OCI-M2 (cell line): Measurements from ENCODE around the gene RPA3.
"Not testable (repeated sequence)": the region's sequence is repeated elsewhere in the genome, so short reads cannot be mapped to it uniquely, and the experiment has no call there.

ENCODE experiments used
- DNase-seq: peaks from one replicate; lab custom pipeline; 2025; ENCODE audit not compliant: unreplicated experiment; lab: John Stamatoyannopoulos, UW

Gene RPA3

DNA sequence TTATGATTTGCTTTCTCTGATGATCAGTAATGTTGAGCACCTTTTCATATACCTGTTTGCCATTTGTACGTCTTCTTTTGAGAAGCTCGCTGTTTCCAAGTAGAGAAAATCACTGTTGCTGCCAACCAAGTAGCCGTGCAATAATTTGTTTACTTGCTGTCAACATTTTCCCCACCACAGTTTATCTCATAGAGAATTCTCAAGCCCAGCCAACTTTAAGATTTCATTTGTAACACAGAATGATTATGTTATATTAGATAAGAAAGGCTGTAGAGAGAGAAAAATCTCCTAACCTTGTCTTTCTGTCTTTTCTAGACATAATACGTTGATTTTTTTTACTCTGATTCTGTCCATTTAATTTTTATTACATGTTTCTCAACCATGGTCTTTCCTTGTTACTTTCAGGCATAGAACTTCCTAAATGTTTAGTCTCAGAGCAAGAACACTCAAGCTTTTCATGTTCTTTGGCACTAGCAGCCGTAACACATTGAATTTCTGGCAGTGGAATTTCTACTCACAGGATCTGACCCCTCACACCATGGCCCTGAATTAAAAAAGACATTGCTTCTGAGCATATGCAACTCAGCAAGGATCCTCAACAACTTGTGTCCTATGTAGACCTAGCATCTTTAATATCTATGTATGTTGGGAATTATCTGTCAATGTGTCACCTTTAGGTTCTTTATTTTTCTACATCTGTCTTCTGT lies 23.1 kb downstream of the RPA3 start:
- no peak for DNase-seq

DNA sequence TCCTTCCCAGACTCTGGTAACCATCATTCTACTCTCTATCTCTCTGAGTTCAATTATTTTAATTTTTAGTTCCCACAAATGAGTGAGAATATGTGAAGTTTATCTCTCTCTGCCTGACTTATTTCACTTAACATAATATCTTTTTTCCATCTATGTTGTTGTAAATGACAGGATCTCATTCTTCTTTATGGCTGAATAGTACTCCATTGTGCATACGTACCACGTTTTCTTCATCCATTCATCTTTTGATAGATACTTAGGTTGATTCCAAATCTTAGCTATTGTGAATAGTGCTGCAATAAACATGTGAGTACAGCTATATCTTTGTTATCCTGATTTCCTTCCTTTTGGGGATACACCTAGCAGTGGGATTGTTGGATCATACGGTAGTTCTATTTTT lies 23.9 kb downstream of the RPA3 start:
- no peak for DNase-seq

DNA sequence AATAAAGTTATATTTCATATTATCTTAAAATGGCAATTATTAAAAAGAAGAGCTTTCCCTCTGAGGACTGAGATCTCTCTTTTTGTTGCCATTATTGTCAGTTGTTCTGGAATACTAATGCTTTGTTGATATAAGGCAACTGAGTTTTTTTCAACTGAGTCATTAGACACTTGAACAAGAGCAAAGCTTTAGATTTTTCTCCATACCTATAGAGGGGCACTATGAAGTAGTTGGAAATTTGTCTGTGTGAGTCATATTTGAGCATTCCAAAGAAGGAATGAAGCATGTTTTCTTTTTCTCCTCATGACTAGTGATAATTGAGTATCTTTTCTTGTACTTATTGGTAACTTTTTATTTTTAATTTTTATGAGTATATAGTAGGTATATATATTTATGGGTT lies 24.5 kb downstream of the RPA3 start:
- DNase-seq, result no peak

DNA sequence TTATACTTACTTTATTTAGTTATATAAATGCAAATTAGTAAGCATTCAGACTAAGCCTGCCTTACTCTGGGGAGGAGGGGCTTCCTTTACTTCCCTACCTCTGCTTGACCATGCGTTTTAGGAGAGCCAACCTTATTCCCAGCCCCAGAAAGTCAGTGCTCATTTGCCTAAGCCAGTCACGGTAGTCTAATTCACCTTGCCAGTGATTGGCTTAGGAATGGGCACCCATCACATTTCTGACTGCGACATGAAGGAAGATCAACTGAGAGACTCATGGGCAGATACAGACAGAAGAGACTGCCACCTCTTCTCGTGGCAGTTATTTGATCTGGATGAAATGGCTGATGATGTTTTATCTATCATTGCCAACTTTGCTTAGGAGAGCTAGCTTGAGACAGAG lies 29.5 kb downstream of the RPA3 start:
- DNase-seq, result no peak

DNA sequence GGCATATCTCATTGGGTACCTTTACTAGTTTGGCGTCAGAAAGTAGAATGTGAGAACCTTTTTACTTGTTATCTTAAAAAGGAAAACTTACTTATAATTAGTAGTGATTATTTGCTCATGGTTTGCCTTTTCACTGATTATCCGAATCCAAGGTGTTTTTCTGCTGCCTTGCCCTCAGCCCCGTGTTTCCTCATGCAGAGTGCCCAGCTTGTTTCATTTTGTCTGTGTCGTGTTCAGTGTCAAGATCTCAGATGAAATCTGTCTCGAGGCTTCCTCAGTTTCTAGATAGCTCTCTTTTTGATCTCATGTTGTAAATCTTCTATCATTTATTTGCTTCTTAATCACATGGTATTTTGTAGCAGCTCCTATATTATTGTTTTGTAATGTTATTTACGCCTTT lies 30.1 kb downstream of the RPA3 start:
- no peak for DNase-seq

DNA sequence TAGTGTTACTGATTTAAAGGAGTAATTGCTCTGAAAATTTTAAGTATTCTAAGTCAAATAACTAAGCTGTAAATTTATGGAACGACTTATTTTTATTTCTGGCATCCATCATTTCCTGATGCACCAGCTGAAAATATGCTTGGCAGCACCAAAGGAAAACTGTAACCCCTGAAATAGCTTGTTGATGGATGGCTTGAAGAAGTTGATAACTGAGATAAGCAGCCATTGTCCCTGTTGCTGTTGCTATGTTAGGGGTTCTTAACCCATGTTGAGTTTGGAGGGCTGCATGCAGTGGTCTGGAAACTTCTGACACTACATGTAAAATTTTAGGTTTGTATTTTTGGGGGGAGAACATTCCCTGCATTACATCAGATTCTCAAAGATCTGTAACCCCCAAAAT lies 30.6 kb downstream of the RPA3 start:
- no peak for DNase-seq

DNA sequence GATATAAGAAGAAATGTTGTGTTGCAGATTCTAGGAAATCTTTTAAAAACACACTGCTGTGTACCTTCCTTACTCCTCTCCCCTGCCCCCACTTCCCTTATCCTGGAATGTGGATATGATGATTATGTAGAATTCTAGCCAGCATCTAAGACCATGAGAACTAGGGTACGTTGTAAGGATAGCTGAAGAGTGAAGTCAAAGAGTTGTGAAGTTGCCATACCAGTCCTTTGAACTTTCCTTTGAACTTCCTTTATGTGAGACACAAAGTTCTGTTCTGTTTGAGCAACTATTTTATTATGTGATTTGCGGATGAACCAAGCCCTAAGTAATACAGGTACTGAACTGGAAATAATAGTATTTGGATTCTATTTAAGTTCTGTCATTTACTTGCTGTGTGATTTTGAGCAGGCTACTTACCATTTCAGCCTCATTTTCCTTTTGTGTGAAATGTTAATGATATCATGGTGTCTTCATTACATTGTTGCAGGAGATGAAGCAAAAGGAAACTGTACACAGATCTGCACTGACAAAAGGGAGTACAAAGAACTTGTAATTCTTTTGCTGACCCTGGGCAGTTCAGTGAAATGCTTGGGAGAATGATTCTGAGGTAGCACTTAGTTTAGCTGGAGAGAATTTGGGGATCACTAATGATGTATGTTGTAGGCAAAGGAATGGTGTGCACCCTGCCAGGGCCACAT lies 31.4 kb downstream of the RPA3 start:
- DNase-seq, result no peak

DNA sequence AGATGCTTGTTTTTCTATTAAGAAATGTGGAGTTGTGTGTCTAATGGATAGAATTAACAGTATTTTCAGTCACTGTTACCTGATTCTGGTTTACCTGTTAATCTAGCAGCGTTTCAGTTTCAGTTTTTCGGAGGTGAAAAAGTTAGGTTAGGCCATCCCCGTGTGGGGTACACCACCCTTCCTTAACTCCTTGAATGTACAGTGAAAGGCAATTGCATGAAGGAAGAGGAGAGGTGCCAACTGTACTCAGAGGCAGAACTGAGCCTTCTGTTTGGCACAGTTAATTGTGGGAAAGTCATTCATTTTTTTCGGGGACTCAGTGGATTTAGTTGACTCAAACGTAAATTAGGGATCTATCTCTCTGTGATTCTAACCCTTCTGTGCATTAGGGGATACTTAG lies 35.5 kb downstream of the RPA3 start:
- no peak for DNase-seq

DNA sequence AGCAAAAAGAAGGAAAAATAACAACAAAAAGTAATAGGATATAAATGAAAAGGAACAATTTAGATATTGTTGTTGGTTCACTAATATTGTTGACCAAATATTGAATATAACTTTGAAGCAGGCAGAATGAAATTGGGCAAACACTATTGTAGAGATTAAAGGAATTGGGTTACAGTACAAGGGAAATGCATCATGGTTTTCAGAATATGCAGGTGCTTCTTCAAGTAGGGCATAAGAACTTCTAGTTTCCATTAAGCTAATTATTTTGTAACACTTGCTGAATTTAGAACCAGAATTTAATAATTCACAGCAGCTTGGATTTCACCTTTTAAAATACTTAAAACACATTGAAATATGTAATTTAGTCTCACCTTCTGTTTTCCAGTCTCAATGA lies 36.5 kb downstream of the RPA3 start:
- DNase-seq, result no peak

DNA sequence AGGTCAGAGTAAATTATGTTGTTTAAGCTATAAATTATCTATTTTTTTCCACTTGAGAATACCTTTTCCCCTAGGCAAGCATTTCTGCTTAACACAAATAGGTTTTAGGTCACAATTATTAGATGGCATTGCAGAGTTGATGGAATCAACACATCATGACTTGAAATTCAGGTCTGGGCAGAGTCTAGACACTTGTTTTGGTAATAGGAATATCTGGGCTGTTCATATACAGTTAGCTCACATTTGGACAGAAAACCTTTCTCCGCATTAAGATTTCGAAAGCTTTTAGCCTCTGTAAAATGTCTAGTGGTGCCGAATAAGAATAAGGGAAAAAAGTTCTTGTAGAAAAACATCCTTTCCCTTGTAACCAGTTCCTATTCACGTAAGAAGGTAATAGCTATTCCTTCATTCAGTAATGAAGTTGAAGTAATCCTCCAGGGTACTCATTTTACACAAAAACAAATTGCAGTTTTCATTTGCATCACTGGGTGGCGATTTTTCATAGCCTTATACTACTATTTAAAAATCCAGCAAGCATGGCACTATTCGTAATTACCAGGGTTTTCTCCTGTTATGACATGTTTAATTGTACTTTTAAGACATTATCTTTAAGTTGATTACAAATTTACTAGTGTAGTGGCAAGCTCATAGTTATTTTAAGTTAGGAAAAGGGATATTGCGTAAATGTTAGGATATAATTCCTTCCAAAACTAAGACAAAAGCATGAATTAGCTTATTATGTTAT lies 37.0 kb downstream of the RPA3 start:
- no peak for DNase-seq

DNA sequence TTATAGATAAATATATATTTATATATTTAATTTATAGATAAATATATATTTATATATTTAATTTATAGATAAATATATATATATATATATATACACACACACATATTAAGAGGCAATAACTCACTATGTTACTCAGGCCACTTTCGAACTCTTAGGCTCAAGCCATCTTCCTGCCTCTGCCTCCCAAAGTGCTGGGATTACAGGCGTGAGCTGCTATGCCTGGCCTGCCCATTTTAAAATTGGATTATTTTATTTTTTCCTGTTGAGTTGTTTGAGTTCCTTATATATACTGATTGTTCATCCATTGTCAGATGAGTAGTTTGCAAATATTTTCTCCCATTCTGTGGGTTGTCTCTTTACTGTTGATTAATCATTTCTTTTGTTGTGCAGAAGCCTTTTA lies 38.8 kb downstream of the RPA3 start:
- not testable (repeated sequence) for DNase-seq

DNA sequence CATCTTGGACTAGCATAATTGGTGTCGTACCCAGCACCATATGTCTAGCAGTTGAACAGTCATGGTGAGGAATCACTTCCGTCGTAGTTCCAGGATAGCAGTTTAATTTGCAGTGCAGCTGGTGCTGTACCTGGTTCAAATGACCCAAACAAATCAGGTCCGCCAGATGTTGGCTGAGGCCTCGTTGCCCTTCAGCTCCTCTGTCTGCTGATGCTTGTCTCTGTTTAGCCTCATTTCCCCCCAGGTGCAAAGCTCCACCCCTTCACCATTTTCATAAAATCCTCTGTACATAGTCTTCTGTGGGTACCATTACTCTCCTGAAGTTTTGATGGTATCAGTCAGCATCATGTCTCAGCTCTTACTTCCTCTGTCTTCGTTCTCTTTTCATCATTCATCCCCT lies 42.7 kb downstream of the RPA3 start:
- no peak for DNase-seq

DNA sequence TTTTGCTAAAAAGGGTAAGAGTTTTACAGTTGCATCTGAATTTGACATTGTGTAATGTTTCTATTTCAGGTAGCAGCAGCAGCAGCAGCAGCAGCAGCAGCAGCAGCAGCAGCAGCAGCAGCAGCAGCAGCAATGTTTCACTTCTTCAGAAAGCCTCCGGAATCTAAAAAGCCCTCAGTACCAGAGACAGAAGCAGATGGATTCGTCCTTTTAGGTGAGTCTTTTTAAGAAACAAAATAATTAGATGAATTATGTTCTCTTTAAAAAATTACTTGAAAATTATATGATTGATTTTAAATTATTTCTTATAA lies 45.2 kb downstream of the RPA3 start:
- DNase-seq, result no peak

DNA sequence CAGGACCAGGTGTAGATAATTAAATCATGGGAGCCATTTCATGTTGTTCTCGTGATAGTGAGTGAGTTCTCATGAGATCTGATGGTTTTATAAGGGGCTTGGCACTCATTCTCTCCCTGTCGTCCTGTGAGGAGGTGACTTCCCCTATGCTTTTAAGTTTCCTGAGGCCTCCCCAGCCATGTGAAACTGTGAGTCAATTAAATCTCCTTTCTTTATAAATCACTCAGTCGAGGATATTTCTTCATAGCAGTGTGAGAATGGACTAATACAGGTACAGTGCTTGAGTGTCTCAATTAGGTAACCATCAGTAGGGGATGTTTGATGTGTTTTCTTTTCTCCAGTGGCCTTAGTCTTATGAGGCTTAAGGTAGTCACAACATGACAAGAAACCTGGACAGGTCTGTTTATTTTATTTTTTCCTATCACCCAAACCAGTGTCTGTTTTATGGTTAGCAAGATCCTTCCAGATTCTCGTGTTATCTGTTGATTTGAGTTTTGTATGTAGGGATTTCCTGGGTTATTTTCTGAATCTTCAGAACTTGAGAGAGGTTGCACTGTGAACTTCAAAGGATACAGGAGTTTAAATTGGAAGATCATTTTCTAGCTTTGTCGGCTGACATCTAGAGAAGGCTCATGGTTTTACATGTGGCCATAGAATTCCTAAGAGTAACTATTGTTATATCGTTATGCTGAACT lies 45.7 kb downstream of the RPA3 start:
- DNase-seq, result no peak

DNA sequence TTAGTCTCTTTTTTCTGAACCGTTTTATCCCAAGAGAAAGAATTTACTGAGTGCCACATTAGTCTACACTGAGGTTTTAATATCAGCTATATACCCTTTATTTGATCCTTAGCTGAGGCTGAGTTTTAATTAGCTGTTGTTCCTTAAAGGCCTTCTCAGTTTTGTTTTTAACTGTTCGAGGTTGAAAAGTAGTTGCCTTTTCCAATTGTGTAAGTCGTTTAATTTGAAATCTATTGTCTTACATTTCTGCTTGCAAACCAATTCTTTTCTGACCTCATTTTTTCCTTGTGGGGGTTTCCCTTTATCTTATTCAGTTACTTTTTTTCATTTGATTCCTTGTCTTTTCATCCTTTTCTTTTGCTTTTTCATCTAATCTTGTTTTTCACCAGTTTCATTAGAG lies 47.0 kb downstream of the RPA3 start:
- DNase-seq, result no peak

DNA sequence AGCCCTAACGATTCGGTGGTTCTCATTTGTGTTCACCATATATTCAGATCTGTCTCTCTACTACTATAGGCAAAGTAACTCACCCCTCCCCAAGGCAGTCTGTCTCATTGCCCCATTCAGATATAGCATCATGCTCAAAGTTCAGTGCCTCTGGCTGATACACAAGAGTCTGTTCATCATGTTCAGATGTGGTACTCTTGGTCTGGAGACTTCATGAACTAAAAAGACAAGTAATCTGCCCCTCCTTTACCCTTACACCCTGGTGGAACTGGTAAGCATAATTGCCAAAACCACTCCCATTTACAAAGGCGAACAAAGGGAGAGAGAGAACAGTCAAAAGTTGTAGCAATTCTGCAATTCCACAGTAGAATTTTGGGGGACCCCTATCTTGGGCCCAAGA lies 47.9 kb downstream of the RPA3 start:
- DNase-seq, result no peak

DNA sequence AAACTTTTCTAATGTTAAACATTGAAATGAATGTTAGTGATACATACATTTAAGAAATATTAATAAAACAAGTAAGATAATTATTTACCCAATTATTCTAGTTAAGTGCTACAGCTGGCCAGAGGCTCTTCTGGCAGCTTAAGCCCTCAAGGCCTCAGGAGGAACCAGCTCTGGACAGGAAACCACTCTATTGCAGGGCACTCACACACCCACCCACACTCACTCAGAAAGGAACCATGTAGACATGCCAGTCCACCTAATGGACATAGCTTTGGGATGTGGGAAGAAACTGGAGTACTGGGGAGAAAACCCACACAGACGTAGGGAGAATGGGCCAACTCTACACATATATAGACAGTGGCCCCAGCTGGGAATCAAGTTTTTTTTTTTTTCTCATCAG lies 49.7 kb downstream of the RPA3 start:
- no peak for DNase-seq

DNA sequence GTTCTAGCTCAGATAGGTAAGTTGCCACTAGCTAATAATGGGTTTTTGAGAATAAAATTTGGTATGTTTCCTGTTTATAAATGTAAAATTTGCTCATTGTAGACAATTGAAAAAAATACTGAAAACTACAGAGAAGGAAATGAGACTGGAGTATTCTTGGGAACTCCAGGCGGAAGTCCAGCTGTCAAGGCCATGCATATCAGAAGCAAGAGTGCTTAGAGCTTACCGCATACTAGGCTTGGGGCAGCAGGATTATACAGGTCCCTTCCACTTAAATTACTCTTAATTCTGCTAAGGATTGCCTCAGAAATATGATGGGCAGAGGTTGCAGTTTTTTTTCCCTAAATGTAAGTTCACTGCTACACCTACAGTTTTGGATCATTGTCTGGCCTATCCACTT lies 51.2 kb downstream of the RPA3 start:
- DNase-seq, result no peak

DNA sequence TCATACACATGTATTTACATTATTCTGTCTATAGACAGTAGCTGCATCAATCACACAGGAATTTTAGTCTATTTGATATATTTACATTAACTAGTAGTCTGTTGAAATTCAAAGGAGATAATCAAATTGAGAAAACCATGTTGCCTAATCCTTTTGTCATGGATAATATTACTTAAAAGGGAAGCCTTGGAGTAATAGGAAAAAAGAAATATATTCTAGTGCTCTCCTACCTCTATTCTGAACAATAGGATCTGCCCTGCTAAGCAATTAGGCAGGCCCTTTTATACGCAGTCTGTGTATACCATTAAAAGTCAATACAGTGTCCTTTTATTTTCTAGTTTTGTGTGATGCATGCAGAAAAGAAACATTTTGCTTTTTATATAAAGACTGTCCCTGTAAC lies 53.4 kb downstream of the RPA3 start:
- DNase-seq, result no peak

DNA sequence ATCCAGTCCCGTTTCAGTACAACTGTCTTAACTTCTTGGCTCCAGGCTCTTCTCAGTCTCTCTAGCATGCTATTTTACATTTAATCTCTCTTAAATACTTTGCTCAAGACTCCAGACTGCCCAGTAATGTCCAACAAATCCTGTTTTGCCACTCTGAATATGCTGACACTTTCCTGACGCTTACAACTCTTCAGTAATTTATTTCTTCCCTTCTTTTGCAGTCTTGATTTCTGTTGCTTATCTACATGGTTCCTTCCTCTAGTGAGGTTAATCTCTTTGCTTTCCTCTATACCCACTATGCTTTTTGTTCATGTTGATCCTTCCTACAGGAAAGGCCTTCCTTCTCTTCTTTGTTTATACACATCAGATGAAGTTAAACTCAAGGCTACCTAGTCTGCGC lies 54.1 kb downstream of the RPA3 start:
- DNase-seq, result no peak

DNA sequence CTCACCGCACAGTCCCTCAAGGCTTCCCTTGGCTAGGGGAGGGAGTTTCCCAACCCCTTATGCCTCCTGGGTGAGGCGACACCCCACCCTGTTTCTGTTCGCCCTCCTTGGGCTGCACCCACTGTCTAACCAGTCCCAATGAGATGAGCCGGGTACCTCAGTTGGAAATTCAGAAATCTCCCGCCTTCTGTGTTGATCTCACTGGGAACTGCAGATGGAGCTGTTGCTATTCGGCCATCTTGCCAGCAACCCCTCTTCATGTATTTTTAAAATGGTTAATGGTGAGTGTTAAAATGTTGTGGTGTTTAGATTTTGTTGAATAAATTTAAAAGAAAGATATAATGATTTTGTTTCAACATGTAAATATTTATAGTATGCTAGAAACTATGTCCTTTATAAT lies 55.9 kb downstream of the RPA3 start:
- no peak for DNase-seq

DNA sequence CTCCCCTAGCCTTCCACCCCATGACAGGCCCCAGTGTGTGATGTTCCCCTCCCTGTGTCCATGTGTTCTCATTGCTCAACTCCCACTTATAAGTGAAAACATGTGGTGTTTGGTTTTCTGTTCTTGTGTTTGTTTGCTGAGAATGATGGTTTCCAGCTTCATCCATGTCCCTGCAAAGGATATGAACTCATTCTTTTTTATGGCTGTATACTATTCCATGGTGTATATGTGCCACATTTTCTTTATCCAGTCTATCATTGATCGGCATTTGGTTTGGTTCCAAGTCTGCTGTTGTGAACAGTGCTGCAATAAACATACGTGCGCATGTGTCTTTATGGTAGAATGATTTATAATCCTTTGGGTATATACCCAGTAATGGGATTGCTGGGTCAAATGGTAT lies 61.9 kb downstream of the RPA3 start:
- DNase-seq, result not testable (repeated sequence)
